GM21515 (cell line): Measurements from ENCODE around the gene PTGER1.

Experiments
- ATAC-seq: cut with Tn5 transposase; IDR thresholded peaks from one replicate; pipeline ENCODE4 v1.9.1; 2021; ENCODE audit not compliant: unreplicated experiment

Gene PTGER1

DNA sequence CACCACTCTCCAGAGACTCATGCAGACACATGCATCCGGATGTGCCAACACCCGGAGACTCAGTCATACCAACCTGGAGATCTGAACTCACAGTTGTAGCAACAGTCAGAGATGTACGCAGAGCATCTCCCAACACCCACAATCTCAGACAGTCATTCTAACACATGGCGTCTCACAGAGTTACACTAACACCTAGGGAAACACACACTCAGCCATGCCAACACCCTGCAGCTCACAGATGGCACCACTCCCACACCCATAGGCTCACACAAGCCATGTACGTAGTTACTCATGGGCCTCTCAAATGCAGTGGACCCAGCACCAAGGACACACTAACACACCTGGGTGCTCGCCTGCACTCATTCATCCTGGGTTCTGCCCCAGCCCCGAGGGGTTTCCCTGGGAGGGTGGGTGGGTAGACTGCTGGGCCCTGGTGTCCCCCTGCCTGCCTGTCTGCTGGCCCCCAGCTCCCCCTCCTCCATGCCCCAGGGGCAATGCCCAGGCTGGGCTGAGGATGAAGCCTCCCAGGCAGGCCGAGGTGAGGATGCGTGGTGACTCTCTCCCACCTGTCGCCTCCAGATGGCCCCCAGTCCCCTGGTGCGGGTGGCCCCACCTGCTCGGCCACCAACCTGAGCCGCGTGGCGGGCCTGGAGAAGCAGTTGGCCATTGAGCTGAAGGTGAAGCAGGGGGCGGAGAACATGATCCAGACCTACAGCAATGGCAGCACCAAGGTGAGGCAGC is 32.1 kb downstream of the PTGER1 start:
- no peak for ATAC-seq

DNA sequence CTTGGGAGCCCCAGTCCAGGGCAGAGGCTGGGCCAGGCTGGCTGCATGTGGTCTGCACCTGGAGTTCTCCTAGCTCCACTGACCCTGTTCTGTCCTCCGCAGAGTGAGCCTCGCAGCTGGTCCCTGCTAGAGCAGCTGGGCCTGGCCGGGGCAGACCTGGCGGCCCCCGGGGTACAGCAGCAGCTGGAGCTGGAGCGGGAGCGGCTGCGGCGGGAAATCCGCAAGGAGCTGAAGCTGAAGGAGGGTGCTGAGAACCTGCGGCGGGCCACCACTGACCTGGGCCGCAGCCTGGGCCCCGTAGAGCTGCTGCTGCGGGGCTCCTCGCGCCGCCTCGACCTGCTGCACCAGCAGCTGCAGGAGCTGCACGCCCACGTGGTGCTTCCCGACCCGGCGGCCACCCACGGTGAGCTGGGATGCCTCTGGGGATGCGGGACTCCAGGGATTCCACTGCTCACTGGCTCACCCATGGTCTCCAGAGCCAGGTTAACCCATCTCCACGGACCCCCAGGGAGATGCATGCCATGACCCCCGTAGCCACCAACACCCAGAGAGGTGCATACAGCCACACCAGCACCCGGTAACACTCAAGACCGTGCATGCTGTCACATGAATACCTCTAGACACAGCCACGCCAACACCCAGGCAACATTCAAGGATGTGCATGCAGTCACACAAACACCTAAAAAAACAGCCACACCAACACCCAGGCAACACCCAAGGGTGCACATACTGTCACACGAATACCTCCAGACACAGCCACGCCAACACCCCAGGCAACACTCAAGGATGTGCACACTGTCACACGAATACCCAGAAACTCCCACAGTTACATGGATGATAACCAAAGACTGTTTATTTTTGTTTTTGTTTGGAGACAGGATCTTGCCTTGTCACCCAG is 33.9 kb downstream of the PTGER1 start:
- ATAC-seq: no peak

DNA sequence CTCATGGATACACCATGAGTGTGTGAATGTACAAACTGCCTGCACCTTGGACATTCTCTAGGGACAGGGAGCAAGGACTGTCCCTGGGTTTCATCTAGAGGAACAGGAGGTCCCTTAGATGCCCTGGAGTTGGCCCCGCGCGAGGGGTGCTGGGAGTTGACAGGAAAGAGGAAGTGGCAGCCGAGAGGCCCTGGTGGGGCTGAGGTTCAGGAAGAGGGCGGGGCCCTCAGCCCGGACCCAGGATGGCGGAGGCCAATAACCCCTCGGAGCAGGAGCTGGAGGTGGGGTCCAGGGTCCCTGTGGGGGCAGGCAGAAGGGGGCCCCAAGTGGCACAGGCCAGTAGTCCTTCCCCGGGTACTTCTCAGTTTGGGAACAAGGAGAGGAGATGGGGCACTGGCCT is 35.1 kb downstream of the PTGER1 start:
- peak; percentile 81 for ATAC-seq

DNA sequence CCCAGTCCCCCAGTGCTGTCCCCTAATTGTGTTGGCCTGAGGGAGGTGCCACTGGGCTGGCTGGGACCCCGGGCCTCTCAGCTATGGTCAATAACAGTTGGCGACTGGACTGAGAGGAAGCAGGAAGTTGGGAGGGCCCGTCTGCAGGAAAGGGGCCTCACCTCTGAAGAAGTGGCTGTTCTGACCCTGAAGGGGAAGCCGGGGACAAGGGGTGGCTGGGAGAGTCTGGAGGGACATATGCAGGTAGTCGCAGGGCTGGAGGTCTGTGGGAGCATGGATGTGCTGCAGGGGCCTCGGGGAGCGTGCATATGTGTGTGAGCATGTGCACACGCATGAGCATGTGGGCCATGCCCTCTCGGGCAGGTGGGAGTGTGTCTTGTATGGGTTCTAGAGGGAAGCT is 36.1 kb downstream of the PTGER1 start:
- no peak for ATAC-seq

DNA sequence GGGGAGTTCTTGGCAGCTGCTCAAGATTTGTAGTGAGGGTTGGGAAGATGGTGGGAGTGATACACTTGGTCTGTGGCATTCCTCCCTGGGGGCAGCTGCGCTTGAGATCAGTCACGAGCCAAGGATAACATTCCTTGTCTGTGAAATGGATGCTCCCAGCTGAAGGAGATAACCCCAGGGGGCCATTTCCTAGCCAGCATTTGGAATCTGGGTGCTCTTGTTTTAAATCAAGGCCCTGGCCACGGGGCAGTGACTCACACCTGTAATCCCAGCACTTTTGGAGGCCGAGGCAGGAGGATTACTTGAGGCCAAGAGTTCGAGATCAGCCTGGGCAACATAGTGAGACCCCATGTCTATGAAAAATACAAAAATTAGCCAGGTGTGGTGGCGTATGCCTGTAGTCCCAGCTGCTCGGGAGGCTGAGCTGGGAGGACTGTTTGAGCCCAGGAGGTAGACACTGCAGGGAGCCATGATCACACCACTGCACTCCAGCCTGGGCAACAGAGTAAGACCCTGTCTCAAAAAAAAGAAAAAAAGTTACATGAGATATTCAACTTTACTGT is 37.5 kb downstream of the PTGER1 start:
- ATAC-seq: no peak

DNA sequence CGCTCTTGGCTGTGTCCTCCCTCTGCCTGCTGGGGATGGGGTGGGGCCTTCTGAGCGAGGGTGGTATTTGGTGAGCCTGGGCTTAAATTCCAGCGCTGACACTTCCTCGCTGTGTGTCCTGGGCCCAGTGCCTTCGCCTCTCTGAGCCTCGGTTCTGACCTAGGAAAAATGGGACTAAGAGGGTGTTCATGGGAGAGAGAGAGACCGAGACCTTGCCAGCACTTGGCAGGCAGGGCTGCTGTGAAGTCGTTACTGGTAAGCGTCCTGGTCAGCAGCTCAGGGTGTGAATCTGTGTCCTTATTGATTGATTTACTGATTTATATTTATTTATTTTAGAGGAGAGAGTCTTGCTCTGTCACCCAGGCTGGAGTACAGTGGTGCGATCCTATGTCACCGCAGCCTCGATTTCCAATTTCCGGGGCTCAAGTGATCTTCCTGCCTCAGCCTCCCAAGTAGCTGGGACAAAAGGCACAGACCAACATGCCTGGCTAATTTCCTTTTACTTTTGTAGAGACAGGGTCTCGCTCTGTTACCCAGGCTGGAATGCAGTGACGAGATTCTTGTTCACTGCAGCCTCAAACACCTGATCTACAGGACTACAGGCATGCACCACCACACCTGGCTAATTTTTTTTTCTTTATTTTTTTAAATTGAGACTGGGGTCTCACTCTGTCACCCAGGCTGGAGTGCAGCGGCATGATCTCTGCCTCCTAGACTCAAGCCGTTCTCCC is 39.7 kb downstream of the PTGER1 start:
- ATAC-seq: no peak

DNA sequence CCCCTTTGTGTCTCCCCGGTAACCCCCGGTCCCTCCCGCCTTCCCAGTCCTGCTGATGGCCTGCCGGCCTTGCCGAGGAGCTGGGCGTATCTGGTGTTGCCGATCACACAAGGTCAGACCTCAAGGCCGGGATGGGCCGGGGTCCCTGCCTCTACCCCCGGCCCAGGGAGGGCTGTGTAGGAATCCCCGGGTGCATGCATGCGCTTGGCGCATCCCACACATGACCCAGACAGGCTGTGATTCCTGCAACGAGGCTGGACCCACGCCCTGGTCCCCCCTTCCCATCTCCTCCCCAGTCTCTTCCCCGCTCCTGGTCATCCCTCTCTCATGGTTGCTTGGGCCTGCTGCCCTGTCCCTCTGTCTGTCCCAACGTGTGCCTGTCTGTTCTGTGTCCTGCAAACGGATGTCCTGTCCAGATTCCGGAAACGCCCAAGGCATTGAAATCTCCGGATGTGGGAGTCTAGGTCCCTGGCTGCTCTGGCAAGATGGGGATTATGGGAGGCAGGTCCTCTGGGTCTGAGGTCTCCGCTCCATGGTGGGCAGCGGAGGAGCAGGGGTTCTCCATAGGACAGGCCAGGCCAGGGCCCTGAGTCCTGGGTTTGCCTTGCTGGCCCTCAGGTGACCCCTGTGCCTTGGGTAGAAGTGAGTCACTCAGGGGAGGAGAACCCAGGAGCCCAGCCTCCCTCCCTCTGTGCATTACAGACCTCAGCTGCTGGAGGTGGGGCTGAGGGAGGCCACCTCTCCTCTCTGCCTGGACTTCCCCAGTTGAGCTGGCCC is 40.4 kb downstream of the PTGER1 start:
- ATAC-seq: no peak

DNA sequence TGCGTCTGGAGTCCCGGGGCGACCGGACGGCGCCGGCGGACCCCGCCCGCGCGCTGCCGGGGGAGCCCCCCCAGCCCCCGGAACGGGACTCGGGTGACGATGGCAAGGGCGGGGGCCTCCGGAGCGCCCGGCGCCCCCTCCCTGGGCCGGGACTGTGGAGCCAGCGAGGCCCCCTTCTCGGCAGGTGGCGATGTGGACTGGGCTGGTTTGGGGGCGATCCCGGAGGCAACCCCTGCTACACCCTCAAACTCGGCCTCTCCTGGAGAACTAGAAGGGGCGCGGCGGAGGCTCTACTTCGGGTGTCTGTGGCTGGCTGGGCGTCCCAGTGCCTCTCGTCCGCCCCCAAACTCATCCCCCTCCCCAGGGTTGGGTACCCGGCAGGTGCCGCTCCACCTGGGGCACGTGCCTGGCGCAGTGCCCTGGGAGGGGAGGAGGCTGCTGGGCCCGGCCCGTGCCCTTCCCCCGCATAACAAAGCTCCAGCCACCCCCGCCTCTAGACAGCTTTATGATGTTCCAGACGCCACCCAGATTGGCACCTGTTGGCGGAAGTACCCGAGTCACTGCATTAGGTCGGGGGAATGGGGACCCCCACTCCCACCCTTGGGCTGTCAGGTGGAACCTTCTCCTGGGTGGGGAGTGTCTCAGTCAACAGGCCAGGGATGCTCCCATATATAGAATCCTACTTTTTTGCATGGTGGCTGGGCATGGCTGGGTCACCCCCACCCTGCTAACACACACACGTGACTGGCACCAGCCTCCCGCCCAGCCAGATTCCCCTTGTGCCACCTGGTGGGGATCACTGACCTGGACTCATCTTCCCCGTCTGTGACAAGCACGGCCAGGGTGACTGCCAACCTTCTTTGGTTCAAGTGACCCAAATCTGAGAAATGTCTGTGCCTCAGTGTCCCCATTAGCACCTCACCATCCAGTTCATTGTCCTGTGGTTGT is 41.3 kb downstream of the PTGER1 start:
- ATAC-seq: peak; percentile 17

DNA sequence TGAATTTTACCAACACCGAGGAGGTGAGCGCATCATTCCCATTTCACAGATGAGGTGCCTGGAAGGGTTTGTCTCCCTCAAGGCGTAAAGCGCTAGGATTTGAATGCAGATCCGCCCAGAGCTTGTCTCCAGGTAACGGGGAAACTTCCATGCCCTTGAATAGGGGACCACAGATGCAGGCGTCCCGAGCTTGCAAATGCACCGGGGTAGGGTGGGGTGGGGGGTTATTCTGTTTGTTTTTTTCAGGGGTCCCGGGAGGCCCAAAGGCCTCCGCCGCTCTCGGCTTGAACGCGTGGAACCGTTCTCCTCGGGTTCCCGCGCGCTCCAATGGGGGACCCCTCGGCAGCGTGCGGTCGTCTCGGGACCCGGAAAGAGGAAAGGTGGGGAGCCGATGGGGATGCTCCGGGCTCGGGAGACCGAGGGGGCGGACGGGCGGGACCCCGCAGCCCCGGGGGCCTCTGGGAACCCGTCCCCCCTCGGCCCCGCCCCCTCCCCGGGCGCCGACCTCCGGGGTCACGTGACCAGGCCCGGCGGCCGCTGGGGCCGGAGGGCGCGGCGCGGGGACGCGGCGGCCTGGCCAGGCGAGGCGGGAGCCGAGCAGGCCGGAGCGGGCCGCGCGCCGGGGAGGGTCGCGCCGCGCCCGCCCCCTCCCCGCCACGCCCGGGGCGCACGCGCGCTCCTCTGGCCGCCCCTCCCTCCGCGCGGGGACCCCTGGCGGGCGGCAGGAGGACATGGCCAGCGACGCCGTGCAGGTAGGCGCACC is 42.2 kb downstream of the PTGER1 start, which contains the start of gene PKN1:
TSS of gene PKN1 (plus strand) at position 516 of the 763 bp plus-strand sequence. CDS start at position 732, 216 bp downstream.
- peak; percentile 54 for ATAC-seq

DNA sequence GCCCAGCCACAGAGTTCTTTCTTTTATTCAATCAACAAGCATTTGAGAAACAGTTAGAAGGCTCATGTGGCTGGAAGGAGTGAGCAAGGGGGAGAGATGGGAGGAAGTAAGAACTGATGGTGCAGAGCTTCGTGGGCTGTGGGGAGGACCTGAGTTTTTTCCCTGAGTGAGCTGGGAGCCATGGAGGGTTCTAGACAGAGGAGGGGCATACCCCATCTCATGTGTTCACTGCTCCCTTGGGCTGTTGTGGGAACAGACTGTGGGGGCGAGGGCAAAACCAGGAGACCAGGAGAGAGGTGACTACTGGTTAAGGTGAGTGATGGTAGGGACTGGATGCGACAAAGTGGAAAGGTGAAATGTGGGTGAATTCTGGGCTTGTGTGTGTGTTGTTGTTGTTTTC is 44.4 kb downstream of the PTGER1 start:
- ATAC-seq: no peak

DNA sequence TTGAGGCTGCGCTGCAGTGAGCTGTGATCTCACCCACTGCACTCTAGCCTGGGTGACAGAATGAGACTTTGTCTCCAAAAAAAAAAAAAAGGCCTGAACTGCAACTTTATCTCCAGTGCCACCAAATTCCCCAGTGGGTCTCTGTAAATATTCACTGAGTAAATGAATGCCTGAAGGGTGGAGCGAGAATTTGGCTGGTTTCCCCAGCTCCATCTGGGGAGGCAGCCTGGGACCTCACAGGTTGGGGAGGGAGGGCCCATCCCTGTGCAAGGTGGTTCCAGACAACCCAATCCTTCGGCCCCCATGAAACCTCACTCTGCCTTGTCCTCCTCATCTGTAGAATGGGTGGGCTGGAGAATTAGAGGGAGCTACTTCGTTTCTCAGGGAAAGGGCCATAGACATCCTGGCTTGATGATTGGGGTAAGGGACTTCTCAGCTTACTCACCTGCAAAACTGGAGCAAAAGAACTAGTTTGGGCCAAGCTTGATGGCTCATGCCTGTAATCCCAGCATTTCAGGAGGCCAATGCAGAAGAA is 46.2 kb downstream of the PTGER1 start:
- ATAC-seq: no peak

DNA sequence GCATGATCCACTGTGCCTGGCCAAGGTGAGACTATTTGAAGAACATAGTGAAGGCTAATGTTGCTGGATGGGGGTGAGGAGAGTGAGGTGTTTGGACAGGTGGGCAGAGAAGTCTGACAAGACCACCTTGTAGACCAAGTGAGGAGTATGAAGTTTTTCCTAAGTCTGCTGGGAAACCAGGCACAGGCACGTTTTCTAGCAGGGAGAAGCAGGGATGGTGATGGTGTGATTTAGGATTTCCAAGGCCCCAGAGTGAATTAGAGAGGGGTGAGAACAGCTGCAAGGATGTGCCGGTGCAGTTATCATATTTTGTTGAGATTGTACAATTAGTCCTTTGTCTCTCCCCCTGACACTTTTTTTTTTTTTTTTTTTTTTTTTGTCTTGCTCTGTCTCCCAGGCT is 47.7 kb downstream of the PTGER1 start:
- no peak for ATAC-seq

DNA sequence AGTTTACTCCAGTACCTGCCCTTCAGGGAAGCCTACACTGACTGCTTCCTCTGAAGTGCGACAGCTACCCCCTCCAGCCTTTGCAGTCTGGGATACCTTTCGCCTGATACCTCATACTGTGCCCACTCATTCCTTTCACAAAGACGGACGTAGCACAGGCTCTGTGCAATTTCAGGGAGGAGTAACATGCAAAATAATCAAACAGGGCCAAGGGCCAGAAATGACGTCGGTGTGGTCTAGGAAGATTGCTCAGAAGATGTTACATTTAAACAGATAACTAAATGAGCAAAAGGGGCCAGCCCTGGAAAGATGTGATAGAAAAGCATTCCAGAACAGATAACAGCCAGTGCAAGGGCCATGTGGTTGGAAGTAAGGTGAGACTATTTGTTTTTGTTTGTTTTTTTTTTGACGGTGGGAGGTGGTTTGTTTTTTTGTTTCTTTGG is 49.4 kb downstream of the PTGER1 start:
- ATAC-seq: no peak
